ENCODE results near the gene AGK.

AGK gene

GRCh38 chr7:141609576-141609975, 58.4 kb downstream of the AGK start:
- peak; percentile 37 for DNase-seq (ENCODE audit: low read depth, low spot score)
- no peak overlapping the region for H3K27ac ChIP-seq (ENCODE audit: low read length)
- no peaks in the 10 kb centered on the region for H3K4me1 ChIP-seq (ENCODE audit: control insufficient read depth, insufficient read depth, low read length)
- H3K4me3 ChIP-seq (ENCODE audit: low read length), result no peak overlapping the region
- peaks cover 3% of the 10 kb centered on the region; the same call in 1 of the 2 replicates for H3K36me3 ChIP-seq (ENCODE audit: control insufficient read depth, insufficient read depth, low read length)
- H3K9me3 ChIP-seq (ENCODE audit: control insufficient read depth, insufficient read depth, low read length), result no peaks in the 10 kb centered on the region
- WGBS (ENCODE audit: insufficient coverage, insufficient read length), result no CpG with 5 or more reads among the region's 3 CpGs
- no peaks in the 10 kb centered on the region for H3K27me3 ChIP-seq (ENCODE audit: control insufficient read depth, insufficient read depth, low read length)

GRCh38 chr7:141610671-141611070, 59.5 kb downstream of the AGK start:
- WGBS (ENCODE audit: insufficient coverage, insufficient read length), result no CpG with 5 or more reads among the region's 1 CpG

GRCh38 chr7:141612861-141613260, 61.7 kb downstream of the AGK start:
- DNase-seq (ENCODE audit: low read depth, low spot score), result no peak
- H3K27ac ChIP-seq (ENCODE audit: low read length), result no peak overlapping the region
- H3K27me3 ChIP-seq (ENCODE audit: control insufficient read depth, insufficient read depth, low read length), result no peaks in the 10 kb centered on the region
- H3K4me3 ChIP-seq (ENCODE audit: low read length), result no peak overlapping the region
- H3K4me1 ChIP-seq (ENCODE audit: control insufficient read depth, insufficient read depth, low read length), result no peaks in the 10 kb centered on the region
- H3K9me3 ChIP-seq (ENCODE audit: control insufficient read depth, insufficient read depth, low read length), result no peaks in the 10 kb centered on the region
- H3K36me3 ChIP-seq (ENCODE audit: control insufficient read depth, insufficient read depth, low read length), result peaks cover 3% of the 10 kb centered on the region; the same call in 1 of the 2 replicates

More at GRCh38 chr7:141610671-141611070, 59.5 kb downstream of the AGK start:
- Histone ChIP-seq H3K4me3 (ENCODE audit: low read length) (no peak overlapping the region), H3K4me1 (ENCODE audit: control insufficient read depth, insufficient read depth, low read length) (no peaks in the 10 kb centered on the region), H3K36me3 (ENCODE audit: control insufficient read depth, insufficient read depth, low read length) (peaks cover 3% of the 10 kb centered on the region; the same call in 1 of the 2 replicates), H3K9me3 (ENCODE audit: control insufficient read depth, insufficient read depth, low read length) (no peaks in the 10 kb centered on the region), H3K27me3 (ENCODE audit: control insufficient read depth, insufficient read depth, low read length) (no peaks in the 10 kb centered on the region), H3K27ac (ENCODE audit: low read length) (no peak overlapping the region)
- DNase-seq (ENCODE audit: low read depth, low spot score), result no peak

- Histone ChIP-seq H3K36me3 (ENCODE audit: control insufficient read depth, insufficient read depth, low read length) (no peaks in the 10 kb centered on the region; the same call in 1 of the 2 replicates), H3K9me3 (ENCODE audit: control insufficient read depth, insufficient read depth, low read length) (no peaks in the 10 kb centered on the region), H3K27me3 (ENCODE audit: control insufficient read depth, insufficient read depth, low read length) (no peaks in the 10 kb centered on the region), H3K27ac (ENCODE audit: low read length) (no peak overlapping the region), H3K4me1 (ENCODE audit: control insufficient read depth, insufficient read depth, low read length) (no peaks in the 10 kb centered on the region), H3K4me3 (ENCODE audit: low read length) (no peak overlapping the region)
- DNase-seq (ENCODE audit: low read depth, low spot score), result no peak
Measured at GRCh38 chr7:141617280-141617679, 66.1 kb downstream of the AGK start.

GRCh38 chr7:141619745-141620144, 68.5 kb downstream of the AGK start:
- Histone ChIP-seq H3K9me3 (ENCODE audit: control insufficient read depth, insufficient read depth, low read length) (no peaks in the 10 kb centered on the region), H3K27me3 (ENCODE audit: control insufficient read depth, insufficient read depth, low read length) (no peaks in the 10 kb centered on the region), H3K4me1 (ENCODE audit: control insufficient read depth, insufficient read depth, low read length) (no peaks in the 10 kb centered on the region), H3K27ac (ENCODE audit: low read length) (no peak overlapping the region), H3K36me3 (ENCODE audit: control insufficient read depth, insufficient read depth, low read length) (no peaks in the 10 kb centered on the region; the same call in 1 of the 2 replicates), H3K4me3 (ENCODE audit: low read length) (no peak overlapping the region)
- no CpG with 5 or more reads among the region's 4 CpGs for WGBS (ENCODE audit: insufficient coverage, insufficient read length)
- no peak for DNase-seq (ENCODE audit: low read depth, low spot score)

GRCh38 chr7:141624763-141625162, 73.6 kb downstream of the AGK start:
- Histone ChIP-seq H3K36me3 (ENCODE audit: control insufficient read depth, insufficient read depth, low read length) (no peaks in the 10 kb centered on the region; the same call in 1 of the 2 replicates), H3K27me3 (ENCODE audit: control insufficient read depth, insufficient read depth, low read length) (no peaks in the 10 kb centered on the region), H3K4me3 (ENCODE audit: low read length) (no peak overlapping the region), H3K27ac (ENCODE audit: low read length) (no peak overlapping the region), H3K9me3 (ENCODE audit: control insufficient read depth, insufficient read depth, low read length) (no peaks in the 10 kb centered on the region), H3K4me1 (ENCODE audit: control insufficient read depth, insufficient read depth, low read length) (no peaks in the 10 kb centered on the region)
- no peak for DNase-seq (ENCODE audit: low read depth, low spot score)
- no CpG with 5 or more reads among the region's 1 CpG for WGBS (ENCODE audit: insufficient coverage, insufficient read length)

GRCh38 chr7:141630621-141631020, 79.4 kb downstream of the AGK start:
- no peaks in the 10 kb centered on the region for H3K36me3 ChIP-seq (ENCODE audit: control insufficient read depth, insufficient read depth, low read length)
- WGBS (ENCODE audit: insufficient coverage, insufficient read length), result no CpG with 5 or more reads among the region's 4 CpGs
- H3K4me3 ChIP-seq (ENCODE audit: low read length), result no peak overlapping the region

GRCh38 chr7:141631525-141631924, 80.3 kb downstream of the AGK start:
- Histone ChIP-seq H3K27me3 (ENCODE audit: control insufficient read depth, insufficient read depth, low read length) (no peaks in the 10 kb centered on the region), H3K27ac (ENCODE audit: low read length) (no peak overlapping the region), H3K4me3 (ENCODE audit: low read length) (no peak overlapping the region), H3K4me1 (ENCODE audit: control insufficient read depth, insufficient read depth, low read length) (no peaks in the 10 kb centered on the region), H3K9me3 (ENCODE audit: control insufficient read depth, insufficient read depth, low read length) (no peaks in the 10 kb centered on the region), H3K36me3 (ENCODE audit: control insufficient read depth, insufficient read depth, low read length) (no peaks in the 10 kb centered on the region)
- WGBS (ENCODE audit: insufficient coverage, insufficient read length), result no CpG with 5 or more reads among the region's 2 CpGs
- no peak for DNase-seq (ENCODE audit: low read depth, low spot score)

More at GRCh38 chr7:141630621-141631020, 79.4 kb downstream of the AGK start:
- H3K27ac ChIP-seq (ENCODE audit: low read length), result no peak overlapping the region
- no peak for DNase-seq (ENCODE audit: low read depth, low spot score)
- H3K27me3 ChIP-seq (ENCODE audit: control insufficient read depth, insufficient read depth, low read length), result no peaks in the 10 kb centered on the region
- no peaks in the 10 kb centered on the region for H3K9me3 ChIP-seq (ENCODE audit: control insufficient read depth, insufficient read depth, low read length)
- H3K4me1 ChIP-seq (ENCODE audit: control insufficient read depth, insufficient read depth, low read length), result no peaks in the 10 kb centered on the region

- Histone ChIP-seq H3K9me3 (ENCODE audit: control insufficient read depth, insufficient read depth, low read length) (no peaks in the 10 kb centered on the region), H3K27ac (ENCODE audit: low read length) (no peak overlapping the region), H3K4me3 (ENCODE audit: low read length) (no peak overlapping the region), H3K27me3 (ENCODE audit: control insufficient read depth, insufficient read depth, low read length) (no peaks in the 10 kb centered on the region), H3K4me1 (ENCODE audit: control insufficient read depth, insufficient read depth, low read length) (no peaks in the 10 kb centered on the region), H3K36me3 (ENCODE audit: control insufficient read depth, insufficient read depth, low read length) (no peaks in the 10 kb centered on the region)
- no peak for DNase-seq (ENCODE audit: low read depth, low spot score)
- no CpG with 5 or more reads among the region's 5 CpGs for WGBS (ENCODE audit: insufficient coverage, insufficient read length)
Measured at GRCh38 chr7:141634065-141634464, 82.9 kb downstream of the AGK start.

GRCh38 chr7:141636053-141636452, 84.8 kb downstream of the AGK start:
- Histone ChIP-seq H3K27me3 (ENCODE audit: control insufficient read depth, insufficient read depth, low read length) (no peaks in the 10 kb centered on the region), H3K9me3 (ENCODE audit: control insufficient read depth, insufficient read depth, low read length) (no peaks in the 10 kb centered on the region), H3K27ac (ENCODE audit: low read length) (no peak overlapping the region), H3K4me3 (ENCODE audit: low read length) (no peak overlapping the region), H3K4me1 (ENCODE audit: control insufficient read depth, insufficient read depth, low read length) (no peaks in the 10 kb centered on the region; the same call in 1 of the 2 replicates), H3K36me3 (ENCODE audit: control insufficient read depth, insufficient read depth, low read length) (no peaks in the 10 kb centered on the region)
- no peak for DNase-seq (ENCODE audit: low read depth, low spot score)
- WGBS (ENCODE audit: insufficient coverage, insufficient read length), result no CpG with 5 or more reads among the region's 3 CpGs

GRCh38 chr7:141640239-141640840, 89.1 kb downstream of the AGK start:
- Histone ChIP-seq H3K9me3 (ENCODE audit: control insufficient read depth, insufficient read depth, low read length) (no peaks in the 10 kb centered on the region), H3K27ac (ENCODE audit: low read length) (no peak overlapping the region), H3K36me3 (ENCODE audit: control insufficient read depth, insufficient read depth, low read length) (peaks cover 4% of the 10 kb centered on the region; the same call in 1 of the 2 replicates), H3K4me1 (ENCODE audit: control insufficient read depth, insufficient read depth, low read length) (no peaks in the 10 kb centered on the region; the same call in 1 of the 2 replicates), H3K27me3 (ENCODE audit: control insufficient read depth, insufficient read depth, low read length) (no peaks in the 10 kb centered on the region), H3K4me3 (ENCODE audit: low read length) (no peak overlapping the region)
- WGBS (ENCODE audit: insufficient coverage, insufficient read length), result no CpG with 5 or more reads among the region's 2 CpGs
- DNase-seq (ENCODE audit: low read depth, low spot score), result peak; percentile 4
